ENCODE results near the gene ANXA5. TPM values are rescaled to one million over a fixed set of nuclear protein-coding genes. Genes with fewer than 3 reads are reported as not detected.

Gene ANXA5
- polyA plus RNA-seq, 1 of the 3 experiments (the other 2 are of a cell fraction), result 379 TPM

GRCh38 chr4:121674191-121674590, 22.6 kb downstream of the ANXA5 start:
- POLR2A ChIA-PET, result no interaction called here
- Histone ChIP-seq H4K20me1 (ENCODE audit: insufficient read depth) (no peaks in the 10 kb centered on the region; the same call in 1 of the 2 replicates), H3K9me2 (no peaks in the 10 kb centered on the region), H3F3A (replicated peaks; ENCODE audit: insufficient read depth) (peaks cover 41% of the 10 kb centered on the region), H2AFZ (ENCODE audit: low read depth) (no peak overlapping the region), H3K4me2 (no peak overlapping the region), H3K9ac (no peak overlapping the region), H3K4me3 (ENCODE audit: low read depth in 2 of 2, low read length in 1 of 2) (no peak overlapping the region), H3K9me3 (no peaks in the 10 kb centered on the region), H3K4me1 (ENCODE audit: control insufficient read depth in 1 of 2, insufficient read depth in 2 of 2, low read depth in 1 of 2, low read length in 1 of 2) (peaks cover 2 to 29% of the 10 kb centered on the region in 2 experiments; a peak in 3 of 4 replicates), H3K27me3 (ENCODE audit: insufficient read depth) (no peaks in the 10 kb centered on the region), H3K79me2 (ENCODE audit: insufficient read depth) (peaks cover 19% of the 10 kb centered on the region), H3K36me3 (replicated peaks in 1 of 2; ENCODE audit: control insufficient read depth in 1 of 2, insufficient read depth in 2 of 2, low read length in 1 of 2) (peaks cover 78 to 86% of the 10 kb centered on the region in 2 experiments), H3K27ac (ENCODE audit: low read depth in 2 of 2, low read length in 1 of 2) (no peak overlapping the region)
- WGBS (ENCODE audit: low lambda C conversion rate), result 90% methylated on average over 1 of the region's 1 CpG
- TF ChIP-seq REST (IDR thresholded peaks at IDR 0.05; ENCODE audit: low read depth, low read length) (no peak), IRF3 (IDR thresholded peaks at IDR 0.05; ENCODE audit: low read depth, low read length) (no peak), RAD21 (IDR thresholded peaks at IDR 0.05; ENCODE audit: low read length) (no peak), GATA2 (CRISPR knock-in tag; IDR thresholded peaks at IDR 0.05) (no peak), YY1 (IDR thresholded peaks at IDR 0.05; ENCODE audit: low read depth) (no peak), RCOR1 (IDR thresholded peaks at IDR 0.05; ENCODE audit: low read length) (no peak)
- TF ChIP-seq, protein P1, sequence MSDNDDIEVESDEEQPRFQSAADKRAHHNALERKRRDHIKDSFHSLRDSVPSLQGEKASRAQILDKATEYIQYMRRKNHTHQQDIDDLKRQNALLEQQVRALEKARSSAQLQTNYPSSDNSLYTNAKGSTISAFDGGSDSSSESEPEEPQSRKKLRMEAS (IDR thresholded peaks at IDR 0.05; ENCODE audit: low read depth), result no peak
- TF ChIP-seq, protein P2, sequence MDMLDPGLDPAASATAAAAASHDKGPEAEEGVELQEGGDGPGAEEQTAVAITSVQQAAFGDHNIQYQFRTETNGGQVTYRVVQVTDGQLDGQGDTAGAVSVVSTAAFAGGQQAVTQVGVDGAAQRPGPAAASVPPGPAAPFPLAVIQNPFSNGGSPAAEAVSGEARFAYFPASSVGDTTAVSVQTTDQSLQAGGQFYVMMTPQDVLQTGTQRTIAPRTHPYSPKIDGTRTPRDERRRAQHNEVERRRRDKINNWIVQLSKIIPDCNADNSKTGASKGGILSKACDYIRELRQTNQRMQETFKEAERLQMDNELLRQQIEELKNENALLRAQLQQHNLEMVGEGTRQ (IDR thresholded peaks at IDR 0.05; ENCODE audit: borderline replicate concordance, low read depth, low read length), result no peak
- CTCF ChIA-PET, result no interaction called here
- no peak for DNase-seq

DNA sequence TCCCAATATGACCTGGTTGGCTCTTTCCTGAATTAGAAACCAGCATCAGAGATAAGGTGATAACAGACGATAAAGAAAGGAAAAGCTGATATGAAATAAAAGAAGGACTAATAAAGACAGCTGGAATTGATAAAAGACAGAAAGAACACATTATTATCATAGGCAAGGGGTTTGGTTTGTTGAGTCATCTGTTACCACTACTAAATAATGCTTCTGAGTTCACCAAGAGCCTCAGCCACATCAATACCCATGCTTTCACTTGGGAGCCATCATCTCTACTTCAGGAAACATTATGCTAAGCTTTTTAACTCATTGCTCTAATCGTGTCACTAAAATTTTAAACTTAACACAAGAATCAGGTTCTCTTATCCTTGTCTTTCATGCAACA, 27.6 kb downstream of the ANXA5 start:
- Histone ChIP-seq H4K20me1 (ENCODE audit: insufficient read depth) (peaks cover 13% of the 10 kb centered on the region), H3K36me3 (replicated peaks in 1 of 2; ENCODE audit: control insufficient read depth in 1 of 2, insufficient read depth in 2 of 2, low read length in 1 of 2) (peaks cover 58 to 72% of the 10 kb centered on the region in 2 experiments), H3K27me3 (ENCODE audit: insufficient read depth) (no peaks in the 10 kb centered on the region), H3F3A (replicated peaks; ENCODE audit: insufficient read depth) (peaks cover 74% of the 10 kb centered on the region), H2AFZ (ENCODE audit: low read depth) (no peak overlapping the region), H3K9ac (peak overlapping the region; percentile 64; the same call in 1 of the 2 replicates), H3K9me2 (no peaks in the 10 kb centered on the region), H3K9me3 (no peaks in the 10 kb centered on the region), H3K4me3 (ENCODE audit: low read depth in 2 of 2, low read length in 1 of 2) (no peak overlapping the region; a peak in 1 of 4 replicates), H3K4me1 (ENCODE audit: control insufficient read depth in 1 of 2, insufficient read depth in 2 of 2, low read depth in 1 of 2, low read length in 1 of 2) (peaks cover 7 to 43% of the 10 kb centered on the region in 2 experiments), H3K27ac (ENCODE audit: low read depth in 2 of 2, low read length in 1 of 2) (peak overlapping the region; percentile 71 to 94), H3K4me2 (peak overlapping the region; percentile 59), H3K79me2 (ENCODE audit: insufficient read depth) (peaks cover 14% of the 10 kb centered on the region; the same call in 1 of the 2 replicates)
- ChIA-PET CTCF (no interaction called here), POLR2A (interaction anchor here (0.8 kb wide), 1 partner anchor 28 kb away, joined by 5 read pairs; no protein-coding TSS in a partner anchor)
- 7% methylated on average over 2 of the region's 2 CpGs for WGBS (ENCODE audit: low lambda C conversion rate)
- no peak for DNase-seq
- TF ChIP-seq REST (IDR thresholded peaks at IDR 0.05; ENCODE audit: low read depth, low read length) (no peak), SMC3 (IDR thresholded peaks at IDR 0.05; ENCODE audit: low read depth, low read length) (no peak), CTCF (IDR thresholded peaks at IDR 0.05) (no peak), NFIC (IDR thresholded peaks at IDR 0.05; ENCODE audit: borderline replicate concordance) (no peak), RFX5 (IDR thresholded peaks at IDR 0.05; ENCODE audit: low read length) (peak; percentile 91), POLR2AphosphoS5 (IDR thresholded peaks at IDR 0.05; ENCODE audit: low read depth, low read length) (no peak), RXRA (IDR thresholded peaks at IDR 0.05; ENCODE audit: borderline replicate concordance, low read depth) (no peak), GATA2 (CRISPR knock-in tag; IDR thresholded peaks at IDR 0.05) (no peak)
